Mesenchymal stem cell (in vitro differentiated cells and primary cell): ENCODE data around the gene SRC.

Source experiments
- DNase-seq: peaks from one replicate; pipeline ENCODE4 v3.0.0-alpha.2; 2013
- H2AFZ ChIP-seq: one replicate; pipeline ENCODE4 v1.6.1; 2013; ENCODE audit warnings: low read depth, mild to moderate bottlenecking, control low read depth, inconsistent platforms, low read length, moderate library complexity
- H2AK5ac ChIP-seq: 2 replicates; pipeline ENCODE4 v1.6.1; 2013; ENCODE audit warnings: low read length, moderate library complexity, mild to moderate bottlenecking, inconsistent platforms; ENCODE audit not compliant: severe bottlenecking
- H2BK120ac ChIP-seq: one replicate; pipeline ENCODE4 v1.6.1; 2013; ENCODE audit warnings: low read depth, mild to moderate bottlenecking, inconsistent platforms, low read length, moderate library complexity
- H2BK12ac ChIP-seq, 2 experiments: one replicate each; pipeline ENCODE4 v1.6.1; 2013; ENCODE audit warnings: inconsistent platforms in 2 of 2, low read length in 2 of 2, mild to moderate bottlenecking in 2 of 2, moderate library complexity in 2 of 2, control low read depth in 1 of 2
- H2BK15ac ChIP-seq: one replicate; pipeline ENCODE4 v1.6.1; 2013; ENCODE audit warnings: mild to moderate bottlenecking, low read depth, inconsistent platforms; ENCODE audit not compliant: poor library complexity, severe bottlenecking
- H2BK5ac ChIP-seq: 2 replicates; pipeline ENCODE4 v1.6.1; 2013; ENCODE audit warnings: low read depth, mild to moderate bottlenecking, low read length, control low read depth, inconsistent platforms; ENCODE audit not compliant: poor library complexity, severe bottlenecking
- H3K14ac ChIP-seq, 2 experiments: one replicate each; pipeline ENCODE4 v1.6.1; 2013; ENCODE audit warnings: inconsistent platforms in 2 of 2, low read length in 2 of 2, control low read depth in 1 of 2, mild to moderate bottlenecking in 1 of 2, moderate library complexity in 1 of 2
- H3K18ac ChIP-seq, 2 experiments: one replicate each; pipeline ENCODE4 v1.6.1; 2013; ENCODE audit warnings: inconsistent platforms in 2 of 2, low read length in 2 of 2, control low read depth in 1 of 2, low read depth in 1 of 2, mild to moderate bottlenecking in 1 of 2
- H3K23ac ChIP-seq, 2 experiments: one replicate each; pipeline ENCODE4 v1.6.1; 2013; ENCODE audit warnings: inconsistent platforms in 2 of 2, low read length in 2 of 2, mild to moderate bottlenecking in 2 of 2, moderate library complexity in 2 of 2, control low read depth in 1 of 2
- H3K27ac ChIP-seq: 2 replicates; pipeline ENCODE4 v1.5.1; 2013; ENCODE audit warnings: mild to moderate bottlenecking, moderate library complexity, low read length, control low read depth, inconsistent platforms; ENCODE audit not compliant: poor library complexity, severe bottlenecking
- H3K27me3 ChIP-seq, 2 experiments: 2 replicates each; pipeline versions ENCODE4 v1.6.1 to v1.7.0; 2013; ENCODE audit warnings: low read length in 2 of 2, mild to moderate bottlenecking in 2 of 2, moderate library complexity in 2 of 2, control low read depth in 1 of 2, inconsistent platforms in 1 of 2; ENCODE audit not compliant: control insufficient read depth in 1 of 2, insufficient read depth in 1 of 2
- H3K36me3 ChIP-seq, 2 experiments: 2 replicates each; pipeline versions ENCODE4 v1.6.1 to v1.7.0; 2013; ENCODE audit warnings: low read length in 2 of 2, control low read depth in 1 of 2, inconsistent platforms in 1 of 2, low read depth in 1 of 2, mild to moderate bottlenecking in 1 of 2; ENCODE audit not compliant: insufficient read depth in 2 of 2, control insufficient read depth in 1 of 2
- H3K4ac ChIP-seq, 2 experiments: one replicate each; pipeline ENCODE4 v1.6.1; 2013; ENCODE audit warnings: inconsistent platforms in 2 of 2, low read length in 2 of 2, mild to moderate bottlenecking in 2 of 2, moderate library complexity in 2 of 2, control low read depth in 1 of 2, low read depth in 1 of 2
- H3K4me1 ChIP-seq: 2 replicates; pipeline ENCODE4 v1.6.1; 2013; ENCODE audit warnings: low read depth, low read length, control low read depth; ENCODE audit not compliant: control insufficient read depth, insufficient read depth
- H3K4me2 ChIP-seq: 2 replicates; pipeline ENCODE4 v1.6.1; 2013; ENCODE audit warnings: low read length, mild to moderate bottlenecking, inconsistent platforms; ENCODE audit not compliant: poor library complexity, severe bottlenecking
- H3K4me3 ChIP-seq, 2 experiments: 2 replicates each; pipeline versions ENCODE4 v1.5.1 to v1.7.0; 2013; ENCODE audit warnings: low read length in 2 of 2, mild to moderate bottlenecking in 2 of 2, control low read depth in 1 of 2, low read depth in 1 of 2; ENCODE audit not compliant: insufficient read depth in 1 of 2
- H3K79me1 ChIP-seq: replicated peaks from 2 replicates; pipeline ENCODE4 v1.6.1; 2013; ENCODE audit warnings: mild to moderate bottlenecking, control low read depth, low read length, inconsistent platforms; ENCODE audit not compliant: poor library complexity, severe bottlenecking
- H3K9ac ChIP-seq: 2 replicates; pipeline ENCODE4 v1.7.0; 2013; ENCODE audit warnings: mild to moderate bottlenecking, low read length, moderate library complexity
- H3K9me3 ChIP-seq: 2 replicates; pipeline ENCODE4 v1.7.0; 2013; ENCODE audit warnings: mild to moderate bottlenecking, low read length; ENCODE audit not compliant: control insufficient read depth
- H4K8ac ChIP-seq: one replicate; pipeline ENCODE4 v1.6.1; 2013; ENCODE audit warnings: inconsistent platforms, mild to moderate bottlenecking, low read length, moderate library complexity
- H4K91ac ChIP-seq: one replicate; pipeline ENCODE4 v1.6.1; 2013; ENCODE audit warnings: mild to moderate bottlenecking, low read length, inconsistent platforms
- WGBS: methylation state at CpG from one replicate; pipeline ENCODE4 v1.1.7; 2013; ENCODE audit warnings: mixed read lengths; 5-methylcytosine and 5-hydroxymethylcytosine counted together

SRC gene

DNA sequence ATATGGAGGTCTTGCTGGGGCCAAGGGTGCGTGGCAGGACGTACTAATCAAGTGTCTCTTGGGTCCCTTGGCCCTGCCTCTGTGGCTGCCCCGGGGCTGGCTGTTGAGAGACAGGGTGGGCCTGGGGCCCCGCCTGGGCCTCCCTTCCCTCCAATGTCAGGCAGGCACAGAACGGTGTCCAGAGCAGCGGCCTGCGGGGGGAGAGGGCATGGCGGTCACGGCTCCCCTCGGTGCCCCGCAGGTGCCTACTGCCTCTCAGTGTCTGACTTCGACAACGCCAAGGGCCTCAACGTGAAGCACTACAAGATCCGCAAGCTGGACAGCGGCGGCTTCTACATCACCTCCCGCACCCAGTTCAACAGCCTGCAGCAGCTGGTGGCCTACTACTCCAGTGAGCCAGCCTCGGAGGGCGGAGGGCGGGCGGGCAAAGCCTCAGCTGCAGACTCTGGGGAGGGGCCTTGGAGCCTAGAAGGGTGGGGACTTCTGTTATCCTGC, 50.0 kb downstream of the SRC start:
- whole genome bisulfite sequencing, result 59% methylated on average over 15 of the region's 22 CpGs
- peak; percentile 33 for DNase-seq
- Histone ChIP-seq H4K91ac (peak overlapping the region; percentile 28), H2BK5ac (no peak overlapping the region), H3K9ac (no peak overlapping the region), H2BK12ac (no peak overlapping the region), H2AFZ (no peak overlapping the region), H3K4me2 (no peak overlapping the region), H3K27ac (no peak overlapping the region), H3K9me3 (no peaks in the 10 kb centered on the region), H4K8ac (no peak overlapping the region), H3K27me3 (no peaks in the 10 kb centered on the region), H3K18ac (no peak overlapping the region), H3K36me3 (peaks cover 61 to 88% of the 10 kb centered on the region in 2 experiments), H3K4me1 (peaks cover 37% of the 10 kb centered on the region), H3K4me3 (no peak overlapping the region), H3K4ac (no peak overlapping the region), H2BK15ac (no peak overlapping the region), H3K14ac (peak overlapping the region in 1 of 2 experiments; percentile 6), H2BK120ac (no peak overlapping the region), H3K23ac (no peak overlapping the region), H3K79me1 (peaks cover 9% of the 10 kb centered on the region), H2AK5ac (no peak overlapping the region)

DNA sequence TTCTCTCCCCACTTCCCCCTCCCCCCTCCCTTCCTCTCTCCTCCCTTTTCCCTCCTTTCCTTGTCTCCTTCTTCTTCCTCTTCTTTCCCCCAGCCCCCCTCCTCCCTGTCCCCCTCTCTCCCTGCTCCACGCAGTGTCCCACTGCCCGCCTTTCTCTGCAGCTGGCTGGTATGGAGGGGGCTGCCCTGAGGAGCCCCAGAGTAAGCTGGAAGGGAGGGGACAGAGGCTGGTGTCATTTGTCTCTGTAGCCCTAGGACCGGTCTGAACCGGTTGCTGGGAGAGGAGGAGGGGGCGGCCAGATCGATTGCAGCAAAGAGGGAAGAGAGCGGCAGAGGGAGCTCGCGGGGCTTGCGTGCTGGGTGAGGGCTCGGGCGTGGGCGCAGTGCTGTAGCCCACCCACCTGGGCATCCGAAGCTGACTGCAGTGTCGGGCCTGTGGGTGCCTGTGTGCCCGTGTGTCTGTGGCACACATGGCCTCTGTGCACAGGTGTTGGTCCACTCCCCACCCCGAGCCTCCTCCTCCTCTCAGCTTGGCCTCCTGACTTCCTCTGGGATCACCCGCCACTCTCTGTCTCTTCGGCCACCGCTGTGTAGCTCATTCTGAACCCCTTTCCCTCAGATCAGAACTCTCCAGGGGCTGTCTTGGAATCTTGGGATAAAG, 50.6 kb downstream of the SRC start:
- H3K79me1 ChIP-seq, result peaks cover 9% of the 10 kb centered on the region
- H2BK15ac ChIP-seq, result no peak overlapping the region

DNA sequence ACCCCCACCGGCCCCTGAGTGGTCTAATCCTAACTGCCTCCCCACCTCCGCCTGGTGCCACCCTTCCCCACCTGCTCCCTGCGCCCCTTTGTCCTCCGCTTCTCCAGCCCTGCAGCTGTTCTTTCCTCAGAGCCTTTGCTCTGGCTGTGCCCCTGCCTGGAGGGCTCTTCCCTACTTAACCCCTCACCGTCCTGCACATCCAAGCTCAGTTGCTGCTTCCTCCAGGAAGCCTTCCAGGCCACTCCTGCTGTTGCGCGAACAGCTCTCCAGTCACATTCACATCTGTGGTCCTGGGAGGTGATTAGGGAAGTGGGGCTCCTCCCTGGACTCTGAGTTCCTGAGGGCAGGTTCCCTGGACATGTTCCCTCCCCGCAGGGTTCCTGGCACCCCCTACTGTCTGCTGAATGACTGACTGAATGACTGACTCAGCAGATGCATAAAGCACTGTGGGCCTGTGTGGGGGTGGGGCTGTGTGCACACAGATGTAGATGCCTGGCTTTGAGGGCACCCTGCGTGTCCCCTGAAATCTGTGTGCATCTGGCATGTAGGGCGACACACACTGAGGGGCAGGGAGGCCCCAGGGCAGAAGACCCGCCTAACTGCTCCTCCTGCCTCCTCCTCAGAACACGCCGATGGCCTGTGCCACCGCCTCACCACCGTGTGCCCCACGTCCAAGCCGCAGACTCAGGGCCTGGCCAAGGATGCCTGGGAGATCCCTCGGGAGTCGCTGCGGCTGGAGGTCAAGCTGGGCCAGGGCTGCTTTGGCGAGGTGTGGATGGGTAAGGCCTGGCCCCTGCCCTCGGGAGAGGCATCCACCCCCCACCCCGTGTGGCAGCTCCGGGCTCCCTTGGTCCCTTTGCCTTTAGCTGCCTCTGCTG, 51.4 kb downstream of the SRC start:
- H3K27ac ChIP-seq, result no peak overlapping the region
- no peak overlapping the region for H4K8ac ChIP-seq
- no peak overlapping the region for H3K18ac ChIP-seq
- H2BK120ac ChIP-seq, result no peak overlapping the region
- no peak overlapping the region for H2AK5ac ChIP-seq
- no peaks in the 10 kb centered on the region for H3K9me3 ChIP-seq
- H3K4me1 ChIP-seq, result peaks cover 37% of the 10 kb centered on the region
- no peak overlapping the region for H3K14ac ChIP-seq
- no peak overlapping the region for H3K4ac ChIP-seq
- H3K4me2 ChIP-seq, result no peak overlapping the region
- no peak overlapping the region for H3K23ac ChIP-seq
- H3K36me3 ChIP-seq, result peaks cover 67 to 91% of the 10 kb centered on the region in 2 experiments
- no peak overlapping the region for H2AFZ ChIP-seq
- DNase-seq, result no peak
- no peak overlapping the region for H4K91ac ChIP-seq
- H3K4me3 ChIP-seq, result no peak overlapping the region
- peaks cover 6% of the 10 kb centered on the region for H3K79me1 ChIP-seq
- no peak overlapping the region for H2BK5ac ChIP-seq
- 87% methylated on average over 24 of the region's 24 CpGs for WGBS
- no peak overlapping the region for H2BK12ac ChIP-seq
- H3K27me3 ChIP-seq, result no peaks in the 10 kb centered on the region
- H2BK15ac ChIP-seq, result no peak overlapping the region
- H3K9ac ChIP-seq, result no peak overlapping the region

More for the DNA sequence above, 50.6 kb downstream of the SRC start:
- H3K4me3 ChIP-seq, result no peak overlapping the region
- no peak overlapping the region for H3K27ac ChIP-seq
- H2BK5ac ChIP-seq, result no peak overlapping the region
- no peaks in the 10 kb centered on the region for H3K27me3 ChIP-seq
- no peak overlapping the region for H3K9ac ChIP-seq
- peaks cover 63 to 91% of the 10 kb centered on the region in 2 experiments for H3K36me3 ChIP-seq
- no peak overlapping the region for H2BK120ac ChIP-seq
- H2AFZ ChIP-seq, result no peak overlapping the region
- no peak overlapping the region for H4K8ac ChIP-seq
- peaks cover 37% of the 10 kb centered on the region for H3K4me1 ChIP-seq
- DNase-seq, result no peak
- H3K9me3 ChIP-seq, result no peaks in the 10 kb centered on the region
- no peak overlapping the region for H3K14ac ChIP-seq
- H2BK12ac ChIP-seq, result no peak overlapping the region
- H3K18ac ChIP-seq, result no peak overlapping the region
- no peak overlapping the region for H3K23ac ChIP-seq
- H2AK5ac ChIP-seq, result no peak overlapping the region
- no peak overlapping the region for H3K4ac ChIP-seq
- H3K4me2 ChIP-seq, result no peak overlapping the region
- 50% methylated on average over 18 of the region's 20 CpGs for WGBS
- no peak overlapping the region for H4K91ac ChIP-seq
